K562 (cell line): Measurements from ENCODE around the gene METAP2. TPM values are rescaled to one million over a fixed set of nuclear protein-coding genes. Genes with fewer than 3 reads are reported as not detected.
A peak's percentile ranks its signal among the peaks of the same experiment; 100 is the strongest.

ENCODE experiments used
- ATAC-seq: fragments of 200-7000 bp; cut with Tn5 transposase; 3 replicates; pipeline ENCODE4 v1.9.1; 2020; ENCODE audit warnings: moderate library complexity
- BruUV-seq: library from RNA; stranded (reverse); fragments of 400-500 nt; replicated peaks from 2 replicates; lab custom pipeline; 2021; lab: Mats Ljungman, UMichigan
- CTCF ChIA-PET: fragments of 300-600 bp; formaldehyde crosslinking; extraction: SDS; loops from one replicate; lab custom pipeline; 2021; ENCODE audit warnings: low intra/inter-chr PET ratio; lab: Yijun Ruan, JAX
- POLR2A ChIA-PET: fragments of 300-600, 350-650 bp; sonication (Branson Sonifier 250); formaldehyde crosslinking; extraction: SDS; loops from one replicate; lab custom pipeline; 2021; ENCODE audit warnings: antibody characterized with exemption, inconsistent platforms; lab: Yijun Ruan, JAX
- DNase-seq, 4 experiments: peaks; one replicate each; pipeline versions ENCODE4 v3.0.0 to v3.0.0-alpha.2; 2011 to 2018; ENCODE audit warnings: low spot score in 3 of 4, mixed read lengths in 3 of 4; ENCODE audit errors: extremely low read depth in 1 of 4
- FAIRE-seq: peaks from 2 replicates; lab custom pipeline; 2011; peaks lifted over from hg19 to GRCh38; lab: Jason Lieb, UNC
- H2AFZ ChIP-seq: 2 replicates; pipeline ENCODE4 v1.6.0; 2011; ENCODE audit warnings: low read depth, low read length, control low read depth, inconsistent platforms
- H3K27ac ChIP-seq: fragments of 200-600 bp; 3 replicates; pipeline ENCODE4 v1.8.0; 2011; ENCODE audit warnings: low read depth, mild to moderate bottlenecking, control low read depth, inconsistent platforms, low read length, moderate library complexity, mixed read lengths; ENCODE audit errors: extremely low read depth
- H3K27me3 ChIP-seq, 2 experiments: fragments of 300-600 bp in 1 of 2; 2 replicates in 1 of 2; 3 replicates in 1 of 2; pipeline versions ENCODE4 v1.6.0 to v1.8.0; 2011; ENCODE audit warnings: inconsistent platforms in 2 of 2, low read length in 2 of 2, mild to moderate bottlenecking in 1 of 2, mixed read lengths in 1 of 2, moderate library complexity in 1 of 2; ENCODE audit not compliant: control insufficient read depth in 2 of 2, insufficient read depth in 2 of 2
- H3K36me3 ChIP-seq: fragments of 300-600 bp; 3 replicates; pipeline ENCODE4 v1.8.0; 2011; ENCODE audit warnings: mild to moderate bottlenecking, low read length, inconsistent platforms; ENCODE audit not compliant: control insufficient read depth, insufficient read depth
- H3K4me1 ChIP-seq, 2 experiments: fragments of 200-600 bp in 1 of 2; replicated peaks in 1 of 2; 2 replicates in 1 of 2; 3 replicates in 1 of 2; pipeline versions ENCODE4 v1.5.1 to v1.8.0; 2011; ENCODE audit warnings: inconsistent platforms in 2 of 2, low read length in 2 of 2, mild to moderate bottlenecking in 1 of 2, mixed read lengths in 1 of 2, moderate library complexity in 1 of 2; ENCODE audit not compliant: control insufficient read depth in 2 of 2, insufficient read depth in 2 of 2
- H3K4me2 ChIP-seq: 2 replicates; pipeline ENCODE4 v1.6.1; 2011; ENCODE audit warnings: low read length, control low read depth, inconsistent platforms, mixed read lengths; ENCODE audit not compliant: insufficient read depth
- H3K4me3 ChIP-seq: fragments of 200-600 bp; sonication (generic), shearing (Covaris generic); 2 replicates; pipeline ENCODE4 v1.5.1; 2016; ENCODE audit warnings: control low read depth, inconsistent platforms
- H3K79me2 ChIP-seq: fragments of 200-600 bp; 3 replicates; pipeline ENCODE4 v1.8.0; 2011; ENCODE audit warnings: low read length, inconsistent platforms; ENCODE audit not compliant: control insufficient read depth, insufficient read depth
- H3K9ac ChIP-seq, 2 experiments: 2 replicates each; pipeline versions ENCODE4 v1.6.0 to v1.6.1; 2011; ENCODE audit warnings: low read depth in 2 of 2, low read length in 2 of 2, control low read depth in 1 of 2, inconsistent platforms in 1 of 2, mild to moderate bottlenecking in 1 of 2, mixed read lengths in 1 of 2; ENCODE audit not compliant: insufficient read depth in 1 of 2
- H3K9me1 ChIP-seq: one replicate; pipeline ENCODE4 v1.6.0; 2011; ENCODE audit warnings: inconsistent platforms, mild to moderate bottlenecking, low read length, moderate library complexity; ENCODE audit not compliant: control insufficient read depth, insufficient read depth
- H3K9me3 ChIP-seq: replicated peaks from 2 replicates; pipeline ENCODE4 v1.5.1; 2011; ENCODE audit warnings: low read depth, low read length, inconsistent platforms; ENCODE audit not compliant: control insufficient read depth, insufficient read depth
- H4K20me1 ChIP-seq: replicated peaks from 2 replicates; pipeline ENCODE4 v1.6.1; 2011; ENCODE audit warnings: low read length, inconsistent platforms, mixed read lengths; ENCODE audit not compliant: control insufficient read depth, insufficient read depth
- CBX2 ChIP-seq: fragments of 200-600 bp; sonication (generic); IDR thresholded peaks from one replicate; pipeline ENCODE4 v1.6.1; 2012; ENCODE audit warnings: mild to moderate bottlenecking, low read length, inconsistent platforms; ENCODE audit not compliant: insufficient read depth, poor library complexity, severe bottlenecking
- CHD2 ChIP-seq: IDR thresholded peaks from 2 replicates; pipeline ENCODE4 v1.6.1; 2011; ENCODE audit warnings: low read depth, low read length
- CREB3 ChIP-seq: fragments of 450-650 bp; conservative IDR thresholded peaks from 2 replicates; pipeline ENCODE4 v1.6.1; 2016; ENCODE audit warnings: missing genetic modification characterization, low read depth, mild to moderate bottlenecking, missing compliant biosample characterization, moderate library complexity
- CXXC5 ChIP-seq: fragments of 250-450 bp; sonication (Bioruptor Pico); IDR thresholded peaks from 2 replicates; pipeline ENCODE4 v1.8.0; 2022; ENCODE audit warnings: inconsistent platforms, mild to moderate bottlenecking, moderate library complexity
- DMBX1 ChIP-seq: fragments of 250-450 bp; sonication (Bioruptor Pico); IDR thresholded peaks from 2 replicates; pipeline ENCODE4 v1.8.0; 2022; ENCODE audit warnings: inconsistent platforms, mild to moderate bottlenecking, moderate library complexity, borderline replicate concordance
- HDAC6 ChIP-seq: IDR thresholded peaks from 2 replicates; pipeline ENCODE4 v1.6.1; 2012; ENCODE audit warnings: low read depth, mild to moderate bottlenecking, control low read depth, inconsistent platforms, low read length, moderate library complexity
- NCOR1 ChIP-seq: fragments of 450-650 bp; IDR thresholded peaks from 2 replicates; pipeline ENCODE4 v1.6.1; 2016; ENCODE audit warnings: mild to moderate bottlenecking, moderate library complexity
- NR4A1 ChIP-seq, 2 experiments: fragments of 250-450 bp in 1 of 2; fragments of 450-650 bp in 1 of 2; sonication (Bioruptor Pico) in 1 of 2; IDR thresholded peaks; 2 replicates each; pipeline versions ENCODE4 v1.4.0 to v1.6.1; 2016 to 2020; ENCODE audit warnings: mild to moderate bottlenecking in 2 of 2, missing compliant biosample characterization in 1 of 2, missing genetic modification characterization in 1 of 2, moderate library complexity in 1 of 2
- PTBP1 ChIP-seq: fragments of 200-400 bp; formaldehyde crosslinking; IDR thresholded peaks from 2 replicates; pipeline ENCODE4 v1.6.1; 2017; ENCODE audit warnings: low read depth, low read length
- TAF1 ChIP-seq: IDR thresholded peaks from 2 replicates; pipeline ENCODE4 v1.6.1; 2011; ENCODE audit warnings: mild to moderate bottlenecking, low read length, moderate library complexity; ENCODE audit not compliant: insufficient read depth, control insufficient read depth, severe bottlenecking; ENCODE audit errors: extremely low read depth
- TAF9B ChIP-seq: fragments of 450-650 bp; IDR thresholded peaks from 2 replicates; pipeline ENCODE4 v1.6.1; 2018; ENCODE audit warnings: mild to moderate bottlenecking; ENCODE audit not compliant: partially characterized antibody
- TEAD1 ChIP-seq, 2 experiments: fragments of 450-650 bp in 1 of 2; sonication (generic) in 1 of 2; formaldehyde crosslinking; IDR thresholded peaks; 2 replicates each; pipeline versions ENCODE4 v1.4.0 to v1.8.0; 2020 to 2022; ENCODE audit warnings: mild to moderate bottlenecking in 2 of 2, missing genetic modification reagents in 1 of 2
- ZNF23 ChIP-seq: fragments of 250-450 bp; sonication (Bioruptor Pico); IDR thresholded peaks from 2 replicates; pipeline ENCODE4 v1.4.0; 2020; ENCODE audit warnings: mild to moderate bottlenecking
- WGBS: fragments of 100-300 bp; shearing (Covaris generic); methylation state at CpG from one replicate; pipeline ENCODE4 v1.1.6; 2016; ENCODE audit warnings: low coverage, mixed read lengths; ENCODE audit not compliant: insufficient coverage; ENCODE audit errors: missing lambda C conversion rate; 5-methylcytosine and 5-hydroxymethylcytosine counted together
- in situ Hi-C: fragments of 300-500 bp; cut with MboI; formaldehyde crosslinking; loops from 4 replicates; pipeline ENCODE4 v1.15.0; 2018; ENCODE audit warnings: inconsistent platforms, mixed read lengths
- intact Hi-C: fragments of 100-400 bp; cut with micrococcal nuclease; formaldehyde crosslinking; loops from 2 replicates; pipeline ENCODE4 v1.14.2; 2022
- polyA plus RNA-seq, 8 experiments: library from polyadenylated mRNA; depleted of rRNA in 4 of 8; stranded (reverse) in 5 of 8; unstranded in 3 of 8; fragments of >200 nt; fragmentation: Nextera tagmentation in 2 of 8; fragmentation: Illumina TruSeq in 1 of 8; extraction: Ambion mirVana in 2 of 8; extraction: Trizol in 1 of 8; gene quantifications; 2 replicates each; pipeline versions ENCODE4 v1.2.1 to v1.2.3, GENCODE V29; 2011 to 2014; ENCODE audit warnings: inconsistent platforms in 1 of 8, missing spikeins in 1 of 8
- total RNA-seq, 7 experiments: library from RNA; depleted of rRNA in 6 of 7; stranded (reverse); fragments of >200 nt in 6 of 7; fragmentation: Illumina TruSeq in 2 of 7; extraction: Trizol in 2 of 7; gene quantifications; 2 replicates each; pipeline versions ENCODE4 v1.2.1 to v1.2.3, GENCODE V29; 2011 to 2021; ENCODE audit warnings: low replicate concordance in 1 of 7
- TF ChIP-seq, protein P1 (sequence below): fragments of 450-650 bp; IDR thresholded peaks from 2 replicates; pipeline ENCODE4 v1.6.1; 2017; ENCODE audit warnings: antibody characterized with exemption, mild to moderate bottlenecking
- TF ChIP-seq, protein P2 (sequence below): fragments of 450-650 bp; IDR thresholded peaks from 2 replicates; pipeline ENCODE4 v1.6.1; 2016; ENCODE audit warnings: missing biosample characterization, missing genetic modification characterization

The METAP2 gene
- total and polyA plus RNA-seq, 9 of the 15 experiments (the other 6 are each of a cell fraction or from before 2014, with no cell fraction given) = 75.5 to 205 (median 164) TPM

- FAIRE-seq (no peak), ATAC-seq (no peak; the same call in 2 of the 3 replicates), DNase-seq (no peak)
- 39% methylated on average over 2 of the region's 2 CpGs for WGBS
- no peaks in the 10 kb centered on the region for H3K36me3 ChIP-seq
- H3K27ac ChIP-seq = no peak overlapping the region
- in situ Hi-C loops (no loop called here), intact Hi-C loops (no loop called here)
- H3K4me1 ChIP-seq = peaks cover 0 to 7% of the 10 kb centered on the region in 2 experiments; a peak in 1 of 5 replicates
- no peak overlapping the region for H3K9ac ChIP-seq
- no peaks in the 10 kb centered on the region for H3K9me1 ChIP-seq
- H3K4me2 ChIP-seq = no peak overlapping the region
- H3K9me3 ChIP-seq = no peaks in the 10 kb centered on the region
- no peak overlapping the region for H3K4me3 ChIP-seq
- no TSS peak for BruUV-seq
- CTCF ChIA-PET = no interaction called here
- H3K79me2 ChIP-seq = no peaks in the 10 kb centered on the region
- H4K20me1 ChIP-seq = no peaks in the 10 kb centered on the region
- H2AFZ ChIP-seq = peak overlapping the region; percentile 86
- no peaks in the 10 kb centered on the region for H3K27me3 ChIP-seq
- POLR2A ChIA-PET = interaction anchor here (1.1 kb wide), 1 partner anchor 11 kb away, joined by 4 read pairs; the partner anchor contains the start of gene METAP2
- TF ChIP-seq CBX2 = no peak
- TF ChIP-seq ZNF23 = no peak
- TF ChIP-seq CHD2 = no peak
- no peak for TF ChIP-seq NCOR1
- TF ChIP-seq DMBX1 (CRISPR knock-in tag) = peak; percentile 66; the same call in 1 of the 2 replicates
- no peak for TF ChIP-seq PTBP1
- no peak for TF ChIP-seq HDAC6
- TF ChIP-seq CREB3 (tag) = peak; percentile 73
- TF ChIP-seq, protein P1, sequence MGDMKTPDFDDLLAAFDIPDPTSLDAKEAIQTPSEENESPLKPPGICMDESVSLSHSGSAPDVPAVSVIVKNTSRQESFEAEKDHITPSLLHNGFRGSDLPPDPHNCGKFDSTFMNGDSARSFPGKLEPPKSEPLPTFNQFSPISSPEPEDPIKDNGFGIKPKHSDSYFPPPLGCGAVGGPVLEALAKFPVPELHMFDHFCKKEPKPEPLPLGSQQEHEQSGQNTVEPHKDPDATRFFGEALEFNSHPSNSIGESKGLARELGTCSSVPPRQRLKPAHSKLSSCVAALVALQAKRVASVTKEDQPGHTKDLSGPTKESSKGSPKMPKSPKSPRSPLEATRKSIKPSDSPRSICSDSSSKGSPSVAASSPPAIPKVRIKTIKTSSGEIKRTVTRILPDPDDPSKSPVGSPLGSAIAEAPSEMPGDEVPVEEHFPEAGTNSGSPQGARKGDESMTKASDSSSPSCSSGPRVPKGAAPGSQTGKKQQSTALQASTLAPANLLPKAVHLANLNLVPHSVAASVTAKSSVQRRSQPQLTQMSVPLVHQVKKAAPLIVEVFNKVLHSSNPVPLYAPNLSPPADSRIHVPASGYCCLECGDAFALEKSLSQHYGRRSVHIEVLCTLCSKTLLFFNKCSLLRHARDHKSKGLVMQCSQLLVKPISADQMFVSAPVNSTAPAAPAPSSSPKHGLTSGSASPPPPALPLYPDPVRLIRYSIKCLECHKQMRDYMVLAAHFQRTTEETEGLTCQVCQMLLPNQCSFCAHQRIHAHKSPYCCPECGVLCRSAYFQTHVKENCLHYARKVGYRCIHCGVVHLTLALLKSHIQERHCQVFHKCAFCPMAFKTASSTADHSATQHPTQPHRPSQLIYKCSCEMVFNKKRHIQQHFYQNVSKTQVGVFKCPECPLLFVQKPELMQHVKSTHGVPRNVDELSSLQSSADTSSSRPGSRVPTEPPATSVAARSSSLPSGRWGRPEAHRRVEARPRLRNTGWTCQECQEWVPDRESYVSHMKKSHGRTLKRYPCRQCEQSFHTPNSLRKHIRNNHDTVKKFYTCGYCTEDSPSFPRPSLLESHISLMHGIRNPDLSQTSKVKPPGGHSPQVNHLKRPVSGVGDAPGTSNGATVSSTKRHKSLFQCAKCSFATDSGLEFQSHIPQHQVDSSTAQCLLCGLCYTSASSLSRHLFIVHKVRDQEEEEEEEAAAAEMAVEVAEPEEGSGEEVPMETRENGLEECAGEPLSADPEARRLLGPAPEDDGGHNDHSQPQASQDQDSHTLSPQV = peak; percentile 85
- TF ChIP-seq, protein P2, sequence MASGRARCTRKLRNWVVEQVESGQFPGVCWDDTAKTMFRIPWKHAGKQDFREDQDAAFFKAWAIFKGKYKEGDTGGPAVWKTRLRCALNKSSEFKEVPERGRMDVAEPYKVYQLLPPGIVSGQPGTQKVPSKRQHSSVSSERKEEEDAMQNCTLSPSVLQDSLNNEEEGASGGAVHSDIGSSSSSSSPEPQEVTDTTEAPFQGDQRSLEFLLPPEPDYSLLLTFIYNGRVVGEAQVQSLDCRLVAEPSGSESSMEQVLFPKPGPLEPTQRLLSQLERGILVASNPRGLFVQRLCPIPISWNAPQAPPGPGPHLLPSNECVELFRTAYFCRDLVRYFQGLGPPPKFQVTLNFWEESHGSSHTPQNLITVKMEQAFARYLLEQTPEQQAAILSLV (tag) = peak; percentile 60; the same call in 1 of the 2 replicates
- TF ChIP-seq TAF1 = no peak
- no peak for TF ChIP-seq TAF9B
- peak; percentile 26; the same call in 1 of the 2 replicates for TF ChIP-seq CXXC5 (CRISPR knock-in tag)
- no peak for TF ChIP-seq NR4A1 (CRISPR knock-in tag; IDR thresholded peaks at IDR 0.05)
- TF ChIP-seq NR4A1 (tag; IDR thresholded peaks at IDR 0.05) = 0 out of 2 replicates have a peak, but pooled peaks have one; percentile 41
- 0 out of 4 replicates have a peak, but pooled peaks of 1 of the 2 experiments have one; percentile 28 for TF ChIP-seq TEAD1 (CRISPR knock-in tag; IDR thresholded peaks at IDR 0.05)
These were observed 11.4 kb upstream of the METAP2 start for GRCh38 chr12:95462551-95462950.
